ENCODE data around the gene ATXN10. TPM values are rescaled to one million over a fixed set of nuclear protein-coding genes. Genes with fewer than 3 reads are reported as not detected.

Gene ATXN10
- total and polyA plus RNA-seq, 2 of the 8 experiments (the other 6 are each of a cell fraction or from before 2014, with no cell fraction given), result 134 to 210 TPM

GRCh38 chr22:45744442-45744841 is 72.8 kb downstream of the ATXN10 start (continued):
- no peak for TF ChIP-seq CHD7 (IDR thresholded peaks at IDR 0.05; ENCODE audit: insufficient replicate concordance, low read length)
- TF ChIP-seq CREB1 (IDR thresholded peaks at IDR 0.05), result no peak
- TF ChIP-seq MAFK (IDR thresholded peaks at IDR 0.05; ENCODE audit: low read depth, low read length), result no peak
- TF ChIP-seq NANOG (IDR thresholded peaks at IDR 0.05; ENCODE audit: insufficient read depth, low read depth, low read length, poor library complexity, severe bottlenecking), result no peak
- TF ChIP-seq RXRA (IDR thresholded peaks at IDR 0.05; ENCODE audit: insufficient read depth, low read depth, low read length), result no peak
- no peak for TF ChIP-seq CTBP2 (IDR thresholded peaks at IDR 0.05; ENCODE audit: borderline replicate concordance, insufficient read depth, insufficient read length, low read length)
- no peak for TF ChIP-seq KDM5A (IDR thresholded peaks at IDR 0.05; ENCODE audit: low read length)
- no peak for TF ChIP-seq SIRT6 (IDR thresholded peaks at IDR 0.05; ENCODE audit: low read length)
- no peak for TF ChIP-seq USF2 (IDR thresholded peaks at IDR 0.05; ENCODE audit: low read length)
- TF ChIP-seq YY1 (IDR thresholded peaks at IDR 0.05; ENCODE audit: low read depth, low read length), result no peak
- TF ChIP-seq RNF2 (IDR thresholded peaks at IDR 0.05; ENCODE audit: borderline replicate concordance, low read depth, low read length, missing control alignments, poor library complexity, severe bottlenecking), result no peak

Data from H1 (cell line).